OCI-LY7 (cell line): ENCODE data around the gene KCNQ1.

Experiments used
- EZH2phosphoT487 ChIP-seq: fragments of 200-600 bp; sonication (generic); IDR thresholded peaks from 2 replicates; pipeline ENCODE4 v1.6.1; 2018; ENCODE audit warnings: low read depth, borderline replicate concordance, mild to moderate bottlenecking, mixed run types, antibody characterized with exemption, low read length, moderate library complexity, mixed read lengths
- TF ChIP-seq, protein P1 (sequence below): fragments of 200-600 bp; sonication (generic); conservative IDR thresholded peaks from 2 replicates; pipeline ENCODE4 v1.5.1; 2014; ENCODE audit warnings: mild to moderate bottlenecking, antibody characterized with exemption, low read length, moderate library complexity, mixed read lengths

DNA sequence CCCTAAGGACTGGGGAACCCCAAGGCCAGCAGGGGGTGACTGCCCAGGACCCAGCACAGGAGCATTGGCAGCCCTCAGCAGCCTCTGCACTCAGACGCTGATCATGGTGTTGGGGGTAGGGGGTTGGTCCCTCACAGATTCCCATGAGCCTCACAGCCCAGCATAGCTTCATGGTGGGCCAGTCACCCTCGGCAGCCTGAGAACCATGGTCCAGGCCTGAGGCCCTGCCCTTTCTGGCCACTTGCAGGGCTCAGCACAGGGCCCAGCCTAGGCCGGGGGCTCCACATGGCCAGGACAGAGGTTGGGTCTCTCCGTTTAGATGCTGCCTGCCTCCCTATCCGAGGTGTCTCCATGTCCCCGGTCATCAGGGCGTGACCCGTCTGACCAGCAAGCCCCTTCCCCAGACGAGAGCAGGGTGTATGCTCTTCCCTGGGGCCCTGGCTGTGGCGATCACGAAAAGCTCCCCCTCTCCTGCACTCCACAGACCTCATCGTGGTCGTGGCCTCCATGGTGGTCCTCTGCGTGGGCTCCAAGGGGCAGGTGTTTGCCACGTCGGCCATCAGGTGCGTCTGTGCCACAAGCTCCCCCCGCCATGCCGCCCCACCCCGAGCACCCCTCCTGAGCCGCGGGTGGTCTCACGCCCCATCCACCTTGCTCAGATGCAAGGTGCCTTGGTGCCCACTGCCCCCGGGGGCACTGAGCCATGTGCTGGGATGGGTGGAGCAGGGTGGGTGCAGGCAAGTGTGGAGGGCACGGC lies 126.2 kb downstream of the KCNQ1 start:
- no peak for TF ChIP-seq EZH2phosphoT487
- TF ChIP-seq, protein P1, sequence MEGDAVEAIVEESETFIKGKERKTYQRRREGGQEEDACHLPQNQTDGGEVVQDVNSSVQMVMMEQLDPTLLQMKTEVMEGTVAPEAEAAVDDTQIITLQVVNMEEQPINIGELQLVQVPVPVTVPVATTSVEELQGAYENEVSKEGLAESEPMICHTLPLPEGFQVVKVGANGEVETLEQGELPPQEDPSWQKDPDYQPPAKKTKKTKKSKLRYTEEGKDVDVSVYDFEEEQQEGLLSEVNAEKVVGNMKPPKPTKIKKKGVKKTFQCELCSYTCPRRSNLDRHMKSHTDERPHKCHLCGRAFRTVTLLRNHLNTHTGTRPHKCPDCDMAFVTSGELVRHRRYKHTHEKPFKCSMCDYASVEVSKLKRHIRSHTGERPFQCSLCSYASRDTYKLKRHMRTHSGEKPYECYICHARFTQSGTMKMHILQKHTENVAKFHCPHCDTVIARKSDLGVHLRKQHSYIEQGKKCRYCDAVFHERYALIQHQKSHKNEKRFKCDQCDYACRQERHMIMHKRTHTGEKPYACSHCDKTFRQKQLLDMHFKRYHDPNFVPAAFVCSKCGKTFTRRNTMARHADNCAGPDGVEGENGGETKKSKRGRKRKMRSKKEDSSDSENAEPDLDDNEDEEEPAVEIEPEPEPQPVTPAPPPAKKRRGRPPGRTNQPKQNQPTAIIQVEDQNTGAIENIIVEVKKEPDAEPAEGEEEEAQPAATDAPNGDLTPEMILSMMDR: no peak
